T-helper 22 cell (primary cell): Measurements from ENCODE around the gene COG6.

Experiments
- DNase-seq: peaks from one replicate; pipeline ENCODE4 v3.0.0-alpha.2; 2020; ENCODE audit warnings: low read depth

The COG6 gene

GRCh38 chr13:39682310-39682709, 26.8 kb downstream of the COG6 start:
- no peak for DNase-seq

GRCh38 chr13:39682788-39683187, 27.3 kb downstream of the COG6 start:
- DNase-seq, result no peak

- DNase-seq, result no peak
Measured at GRCh38 chr13:39684531-39685137, 29.2 kb downstream of the COG6 start.

GRCh38 chr13:39685652-39686051, 30.2 kb downstream of the COG6 start:
- DNase-seq, result no peak

GRCh38 chr13:39688278-39688677, 32.8 kb downstream of the COG6 start:
- no peak for DNase-seq

- DNase-seq, result no peak
Measured at GRCh38 chr13:39688699-39689405, 33.4 kb downstream of the COG6 start.

GRCh38 chr13:39692660-39693438, 37.4 kb downstream of the COG6 start:
- no peak for DNase-seq

- DNase-seq, result no peak
Measured at GRCh38 chr13:39699274-39699673, 43.8 kb downstream of the COG6 start.

GRCh38 chr13:39712626-39713025, 57.2 kb downstream of the COG6 start:
- DNase-seq, result no peak

- no peak for DNase-seq
Measured at GRCh38 chr13:39729156-39729555, 73.7 kb downstream of the COG6 start.

- no peak for DNase-seq
Measured at GRCh38 chr13:39734952-39735351, 79.5 kb downstream of the COG6 start.

GRCh38 chr13:39737047-39737446, 81.6 kb downstream of the COG6 start:
- no peak for DNase-seq

- no peak for DNase-seq
Measured at GRCh38 chr13:39740761-39741160, 85.3 kb downstream of the COG6 start.

GRCh38 chr13:39748961-39749360, 93.5 kb downstream of the COG6 start:
- DNase-seq, result no peak

GRCh38 chr13:39749528-39749927, 94.1 kb downstream of the COG6 start:
- DNase-seq, result no peak

- no peak for DNase-seq
Measured at GRCh38 chr13:39751805-39752204, 96.3 kb downstream of the COG6 start.

- DNase-seq, result no peak
Measured at GRCh38 chr13:39760521-39760920, 105.1 kb downstream of the COG6 start.

- DNase-seq, result no peak
Measured at GRCh38 chr13:39765801-39766463, 110.5 kb downstream of the COG6 start.

GRCh38 chr13:39766464-39767158, 111.1 kb downstream of the COG6 start:
- no peak for DNase-seq

GRCh38 chr13:39767791-39768517, 112.5 kb downstream of the COG6 start:
- DNase-seq, result no peak

- no peak for DNase-seq
Measured at GRCh38 chr13:39768962-39769361, 113.5 kb downstream of the COG6 start.
